Measurements from ENCODE around the gene NPFFR1.

GRCh38 chr10:70308121-70309060 is 24.6 kb upstream of the NPFFR1 start:
- TF ChIP-seq YY1 (IDR thresholded peaks at IDR 0.05; ENCODE audit: insufficient read depth, insufficient read length) = no peak
- no peak for TF ChIP-seq ZNF274 (IDR thresholded peaks at IDR 0.05; ENCODE audit: low read depth, low read length)
- no peak for TF ChIP-seq SUZ12 (IDR thresholded peaks at IDR 0.05; ENCODE audit: extremely low read depth, insufficient read depth, insufficient read length)
